ENCODE measurements around the gene MRPL45. TPM values are rescaled to one million over a fixed set of nuclear protein-coding genes. Genes with fewer than 3 reads are reported as not detected.
A peak's percentile ranks its signal among the peaks of the same experiment; 100 is the strongest.

Gene MRPL45
- total RNA-seq, 1 donor from 2014 or later, result 25.7 TPM

DNA sequence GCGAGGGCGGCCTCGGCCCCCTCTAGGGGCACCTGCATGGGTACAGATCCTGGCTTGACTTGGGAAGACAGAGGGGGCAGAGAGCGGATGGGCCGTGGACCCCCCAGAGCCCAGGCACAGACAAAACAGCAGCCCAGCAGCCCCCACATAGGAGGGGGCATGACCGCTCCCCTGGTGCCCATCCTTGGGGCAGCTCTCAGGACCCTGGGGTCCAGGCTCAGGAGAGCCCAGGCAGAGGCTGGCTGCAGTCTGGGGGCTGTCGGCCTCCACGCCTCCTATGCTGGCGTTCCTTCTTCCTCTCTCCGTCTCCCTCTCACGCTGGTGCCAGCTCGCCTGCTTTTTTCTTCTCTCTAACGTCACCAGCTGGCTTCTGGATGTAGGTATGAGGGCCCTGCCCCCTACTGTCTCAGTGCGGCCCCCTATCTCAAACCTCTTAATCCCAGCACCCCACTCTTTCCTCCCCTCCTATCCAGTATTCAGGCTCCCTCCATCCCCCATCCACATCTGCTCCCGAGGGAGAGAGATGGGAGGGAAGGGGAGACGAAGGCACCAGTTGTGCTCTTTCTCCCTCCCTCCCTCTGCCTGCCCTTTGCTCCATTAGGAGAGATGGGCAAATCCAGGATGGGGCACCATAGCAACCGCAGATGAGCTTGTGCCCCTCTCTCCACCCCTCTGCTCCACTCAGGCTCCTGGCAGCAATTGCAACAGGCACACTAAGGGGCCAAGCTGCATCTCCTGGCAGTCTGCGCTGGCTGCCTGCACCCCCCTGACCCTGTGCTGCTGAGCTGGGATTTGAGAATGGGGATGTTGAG lies 46.8 kb downstream of the MRPL45 start, which contains the start of gene GPR179:
GPR179 (minus strand) TSS at position 349 of the 812 bp plus-strand sequence; CDS start at position 182, 167 bp downstream.
- no peaks in the 10 kb centered on the region for H3K36me3 ChIP-seq
- H3K9me3 ChIP-seq, result no peaks in the 10 kb centered on the region
- no peak within 1 kb of the TSS for H3K27ac ChIP-seq
- ATAC-seq, result no peak
- no peak within 1 kb of the TSS for H3K4me3 ChIP-seq
- intact Hi-C loops (cut with DNase I), result no loop called here
- H3K4me1 ChIP-seq, result no peaks in the 10 kb centered on the region
- DNase-seq, result no peak
- TF ChIP-seq, protein P1, sequence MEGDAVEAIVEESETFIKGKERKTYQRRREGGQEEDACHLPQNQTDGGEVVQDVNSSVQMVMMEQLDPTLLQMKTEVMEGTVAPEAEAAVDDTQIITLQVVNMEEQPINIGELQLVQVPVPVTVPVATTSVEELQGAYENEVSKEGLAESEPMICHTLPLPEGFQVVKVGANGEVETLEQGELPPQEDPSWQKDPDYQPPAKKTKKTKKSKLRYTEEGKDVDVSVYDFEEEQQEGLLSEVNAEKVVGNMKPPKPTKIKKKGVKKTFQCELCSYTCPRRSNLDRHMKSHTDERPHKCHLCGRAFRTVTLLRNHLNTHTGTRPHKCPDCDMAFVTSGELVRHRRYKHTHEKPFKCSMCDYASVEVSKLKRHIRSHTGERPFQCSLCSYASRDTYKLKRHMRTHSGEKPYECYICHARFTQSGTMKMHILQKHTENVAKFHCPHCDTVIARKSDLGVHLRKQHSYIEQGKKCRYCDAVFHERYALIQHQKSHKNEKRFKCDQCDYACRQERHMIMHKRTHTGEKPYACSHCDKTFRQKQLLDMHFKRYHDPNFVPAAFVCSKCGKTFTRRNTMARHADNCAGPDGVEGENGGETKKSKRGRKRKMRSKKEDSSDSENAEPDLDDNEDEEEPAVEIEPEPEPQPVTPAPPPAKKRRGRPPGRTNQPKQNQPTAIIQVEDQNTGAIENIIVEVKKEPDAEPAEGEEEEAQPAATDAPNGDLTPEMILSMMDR (IDR thresholded peaks at IDR 0.05), result no peak
- no peaks in the 10 kb centered on the region for H3K27me3 ChIP-seq

DNA sequence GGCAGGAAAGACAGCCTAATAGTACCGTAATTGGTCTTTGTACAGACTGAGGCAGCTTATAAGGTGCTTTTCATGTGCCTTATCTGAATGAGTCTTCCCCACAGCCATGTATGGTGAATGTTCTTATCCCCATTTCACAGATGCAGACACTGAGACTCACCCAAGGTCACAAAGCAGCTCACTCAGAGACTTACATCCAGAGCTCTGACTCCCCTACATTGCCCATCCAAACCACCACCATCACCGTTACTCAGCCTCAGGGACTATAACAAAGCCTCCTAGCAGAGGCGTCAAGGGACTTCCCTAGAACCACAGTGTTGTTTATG lies 47.4 kb downstream of the MRPL45 start:
- Histone ChIP-seq H3K4me1 (no peaks in the 10 kb centered on the region), H3K27ac (no peak overlapping the region), H3K9me3 (no peaks in the 10 kb centered on the region), H3K27me3 (no peaks in the 10 kb centered on the region), H3K36me3 (no peaks in the 10 kb centered on the region), H3K4me3 (no peak overlapping the region)
- DNase-seq, result no peak
- no peak for ATAC-seq
- intact Hi-C loops (cut with DNase I), result no loop called here
- TF ChIP-seq, protein P1 (IDR thresholded peaks at IDR 0.05), result no peak

DNA sequence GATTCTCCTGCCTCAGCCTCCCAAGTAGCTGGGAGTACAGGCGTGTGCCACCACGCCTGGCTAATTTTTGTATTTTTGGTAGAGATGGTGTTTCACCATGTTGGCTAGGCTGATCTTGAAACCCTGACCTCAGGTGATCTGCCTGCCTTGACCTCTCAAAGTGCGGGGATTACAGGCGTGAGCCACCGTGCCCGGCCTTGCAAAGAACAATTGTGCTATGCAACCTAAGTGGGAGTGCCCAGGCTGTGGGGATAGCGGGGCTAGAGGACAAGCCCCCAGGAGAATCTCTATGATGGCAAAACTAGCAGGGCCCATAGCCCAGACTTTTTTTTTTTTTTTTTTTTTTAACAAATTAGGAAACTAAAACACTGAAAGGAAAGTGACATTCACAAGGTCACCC lies 48.8 kb downstream of the MRPL45 start:
- ATAC-seq (no peak), DNase-seq (no peak)
- Histone ChIP-seq H3K27me3 (no peaks in the 10 kb centered on the region), H3K27ac (no peak overlapping the region), H3K4me3 (no peak overlapping the region), H3K36me3 (no peaks in the 10 kb centered on the region), H3K9me3 (no peaks in the 10 kb centered on the region), H3K4me1 (no peaks in the 10 kb centered on the region)
- intact Hi-C loops (cut with DNase I), result loop anchor here (5.0 kb wide), 1 partner anchor 72 kb away; no protein-coding TSS in a partner anchor
- TF ChIP-seq, protein P1 (IDR thresholded peaks at IDR 0.05), result no peak

DNA sequence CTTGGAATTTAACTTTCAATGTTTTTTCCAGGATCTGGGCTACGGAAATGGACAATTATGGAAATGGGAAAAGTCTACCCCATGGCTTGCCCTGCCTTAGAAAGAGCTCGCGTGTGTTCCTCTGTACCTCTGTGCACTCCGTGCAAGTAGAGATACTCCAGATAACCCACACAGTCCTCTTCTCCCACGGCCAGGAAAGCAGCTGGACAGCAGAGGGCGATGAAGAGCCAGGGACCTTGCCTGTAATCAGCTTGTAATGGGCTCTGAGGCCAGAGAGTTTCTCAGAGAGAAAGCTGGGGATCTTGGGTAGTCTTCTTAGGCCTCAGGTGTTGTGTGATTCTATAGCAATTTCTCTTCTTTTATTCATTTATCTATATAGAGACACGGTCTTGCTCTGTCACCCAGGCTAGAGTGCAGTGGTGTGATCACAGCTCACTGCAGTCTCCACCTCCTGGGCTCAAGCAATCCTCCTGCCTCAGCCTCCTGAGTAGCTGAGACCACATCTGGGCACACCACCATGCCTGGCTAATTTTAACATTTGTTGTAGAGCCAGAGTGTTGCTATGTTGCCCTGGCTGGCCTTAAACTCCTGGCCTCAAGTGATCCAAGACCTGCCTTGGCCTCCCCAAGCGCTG lies 52.2 kb downstream of the MRPL45 start:
- TF ChIP-seq, protein P1 (IDR thresholded peaks at IDR 0.05), result peak; percentile 94
- intact Hi-C loops (cut with DNase I), result loop anchor here (5.0 kb wide), 1 partner anchor 68 kb away; no protein-coding TSS in a partner anchor

DNA sequence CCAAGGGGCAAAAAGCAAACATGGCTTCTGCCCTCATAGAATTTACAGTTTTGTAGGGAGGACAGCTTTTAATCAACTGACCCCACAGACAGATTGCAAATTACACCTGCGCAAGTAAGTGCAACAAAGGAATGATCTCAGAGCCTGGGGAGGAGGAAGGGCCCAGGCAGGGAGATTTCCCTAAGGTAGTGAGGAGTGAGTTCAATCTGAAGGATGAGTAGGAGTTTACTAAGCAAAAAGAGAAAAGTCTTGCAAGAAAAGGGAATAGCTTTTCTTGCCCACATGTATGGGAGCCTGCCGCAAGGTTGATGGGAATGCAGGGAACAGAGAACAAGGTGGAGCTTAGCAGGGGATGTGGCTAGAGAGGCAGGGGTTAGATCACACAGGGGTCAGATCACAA lies 53.1 kb downstream of the MRPL45 start:
- Histone ChIP-seq H3K9me3 (no peaks in the 10 kb centered on the region), H3K36me3 (no peaks in the 10 kb centered on the region), H3K27me3 (no peaks in the 10 kb centered on the region), H3K27ac (no peak overlapping the region), H3K4me3 (no peak overlapping the region), H3K4me1 (peaks cover 20% of the 10 kb centered on the region)
- DNase-seq (no peak), ATAC-seq (no peak)
- TF ChIP-seq, protein P1 (IDR thresholded peaks at IDR 0.05), result no peak
- intact Hi-C loops (cut with DNase I), result no loop called here

More for the DNA sequence above, 52.2 kb downstream of the MRPL45 start:
- Histone ChIP-seq H3K9me3 (no peaks in the 10 kb centered on the region), H3K4me3 (no peak overlapping the region), H3K4me1 (peaks cover 12% of the 10 kb centered on the region), H3K36me3 (no peaks in the 10 kb centered on the region), H3K27me3 (no peaks in the 10 kb centered on the region), H3K27ac (no peak overlapping the region)
- peak; percentile 90 for DNase-seq
- peak; percentile 81 for ATAC-seq
